Mucosa of stomach (tissue), 1 donor: ENCODE measurements around the gene TRMT61A.

ENCODE experiments used
- H3K27me3 ChIP-seq: one replicate; pipeline ENCODE4 v1.7.0; 2013; ENCODE audit warnings: mild to moderate bottlenecking, low read length; ENCODE audit not compliant: control insufficient read depth, insufficient read depth
- H3K36me3 ChIP-seq: one replicate; pipeline ENCODE4 v1.7.0; 2013; ENCODE audit warnings: low read length; ENCODE audit not compliant: control insufficient read depth, insufficient read depth
- H3K4me1 ChIP-seq: one replicate; pipeline ENCODE4 v1.7.0; 2013; ENCODE audit warnings: mild to moderate bottlenecking, low read length; ENCODE audit not compliant: control insufficient read depth, insufficient read depth
- H3K4me3 ChIP-seq: one replicate; pipeline ENCODE4 v1.7.0; 2013; ENCODE audit warnings: low read length
- H3K9ac ChIP-seq: one replicate; pipeline ENCODE4 v1.7.0; 2013; ENCODE audit warnings: mild to moderate bottlenecking, low read length, moderate library complexity
- H3K9me3 ChIP-seq: one replicate; pipeline ENCODE4 v1.7.0; 2013; ENCODE audit warnings: mild to moderate bottlenecking, low read length, moderate library complexity; ENCODE audit not compliant: control insufficient read depth
- donor health status: Pancreatic carcinoma.

TRMT61A gene

DNA sequence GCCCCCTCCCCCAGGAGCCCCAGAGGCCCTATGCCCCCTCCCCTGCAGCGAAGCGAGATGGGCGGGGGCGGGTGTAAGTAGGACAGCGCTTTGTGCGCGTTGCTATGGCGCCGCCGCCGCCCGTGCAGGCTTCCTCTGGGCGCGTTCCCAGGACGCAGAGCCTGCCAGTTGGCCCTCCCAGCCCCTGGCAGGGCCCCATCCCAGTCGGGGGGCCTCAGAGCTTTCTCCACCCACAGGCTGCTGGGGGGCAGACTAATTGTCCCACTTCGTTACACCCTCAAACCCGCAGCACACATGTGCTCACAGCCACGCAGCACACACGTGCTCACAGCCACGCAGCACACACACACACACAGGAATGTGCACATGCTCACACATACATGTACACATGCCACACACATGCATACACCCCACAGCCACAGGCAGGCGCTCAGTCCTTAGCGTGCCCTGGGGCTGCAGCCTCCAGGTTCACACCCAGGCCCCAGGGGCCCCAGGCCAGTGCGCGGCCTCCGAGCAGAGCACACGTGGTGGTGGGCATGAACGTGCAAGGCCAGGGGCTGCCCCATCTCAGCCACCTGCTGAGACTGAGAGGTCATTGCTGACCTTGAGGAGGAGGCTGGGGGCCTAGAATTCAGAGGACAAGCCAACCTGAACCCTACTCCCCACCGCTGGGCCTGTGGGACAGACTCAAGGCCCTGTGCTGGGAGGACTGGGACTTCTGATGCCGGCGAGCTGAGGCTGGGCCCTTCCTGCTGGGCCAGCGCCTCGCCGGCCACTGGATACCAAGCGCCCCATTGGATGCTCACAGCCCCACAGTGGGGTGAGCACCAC is 15.6 kb downstream of the TRMT61A start:
- Histone ChIP-seq H3K27me3 (peaks cover 4% of the 10 kb centered on the region), H3K9ac (no peak overlapping the region), H3K4me3 (no peak overlapping the region), H3K4me1 (peaks cover 50% of the 10 kb centered on the region), H3K36me3 (no peaks in the 10 kb centered on the region), H3K9me3 (no peaks in the 10 kb centered on the region)

DNA sequence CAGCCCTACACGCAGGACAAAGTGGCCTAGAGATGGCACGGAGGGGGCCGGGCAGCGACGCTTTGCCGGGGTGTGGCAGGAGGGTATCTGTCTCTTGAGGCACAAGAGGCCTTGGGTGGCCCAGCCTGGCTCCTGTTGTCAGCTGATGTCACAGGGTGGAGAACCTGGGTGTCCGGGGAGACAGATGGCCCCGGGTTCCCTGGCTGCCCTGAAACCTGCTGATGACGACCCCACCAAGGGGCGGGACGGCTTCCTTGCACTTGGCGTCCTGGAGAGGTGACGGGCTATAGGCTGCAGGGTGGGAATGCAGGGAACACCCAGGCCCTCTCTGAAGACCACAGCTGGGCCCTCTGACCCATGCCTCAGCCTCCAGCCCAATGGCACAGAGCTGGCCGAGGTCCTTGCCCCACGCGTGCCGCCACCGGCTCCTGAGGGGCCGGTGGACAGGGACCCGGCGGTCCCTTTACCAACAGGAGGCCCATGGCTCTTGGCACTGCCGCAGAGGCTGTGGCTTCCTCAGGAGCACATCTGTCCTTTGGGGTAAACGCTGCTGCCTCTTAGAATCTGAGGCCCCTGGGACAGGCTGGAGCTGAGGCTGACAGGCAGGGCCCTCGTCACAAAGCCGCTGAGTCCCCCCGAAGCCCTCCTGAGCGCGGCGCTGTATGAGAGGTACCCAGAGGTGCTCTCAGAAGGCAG is 16.4 kb downstream of the TRMT61A start:
- peaks cover 52% of the 10 kb centered on the region for H3K4me1 ChIP-seq
- H3K9ac ChIP-seq = no peak overlapping the region

GRCh38 chr14:103545915-103546651 is 17.1 kb downstream of the TRMT61A start:
- peaks cover 52% of the 10 kb centered on the region for H3K4me1 ChIP-seq
- no peak overlapping the region for H3K9ac ChIP-seq
- H3K9me3 ChIP-seq = no peaks in the 10 kb centered on the region
- no peak overlapping the region for H3K4me3 ChIP-seq
- no peaks in the 10 kb centered on the region for H3K36me3 ChIP-seq
- H3K27me3 ChIP-seq = peaks cover 4% of the 10 kb centered on the region

More for the DNA sequence above, 16.4 kb downstream of the TRMT61A start:
- Histone ChIP-seq H3K4me3 (no peak overlapping the region), H3K36me3 (no peaks in the 10 kb centered on the region), H3K27me3 (peaks cover 4% of the 10 kb centered on the region), H3K9me3 (no peaks in the 10 kb centered on the region)

- Histone ChIP-seq H3K27me3 (peaks cover 4% of the 10 kb centered on the region), H3K9me3 (no peaks in the 10 kb centered on the region), H3K4me1 (peaks cover 44% of the 10 kb centered on the region), H3K9ac (no peak overlapping the region), H3K4me3 (no peak overlapping the region), H3K36me3 (no peaks in the 10 kb centered on the region)
These were observed 17.9 kb downstream of the TRMT61A start for GRCh38 chr14:103546652-103547454.

DNA sequence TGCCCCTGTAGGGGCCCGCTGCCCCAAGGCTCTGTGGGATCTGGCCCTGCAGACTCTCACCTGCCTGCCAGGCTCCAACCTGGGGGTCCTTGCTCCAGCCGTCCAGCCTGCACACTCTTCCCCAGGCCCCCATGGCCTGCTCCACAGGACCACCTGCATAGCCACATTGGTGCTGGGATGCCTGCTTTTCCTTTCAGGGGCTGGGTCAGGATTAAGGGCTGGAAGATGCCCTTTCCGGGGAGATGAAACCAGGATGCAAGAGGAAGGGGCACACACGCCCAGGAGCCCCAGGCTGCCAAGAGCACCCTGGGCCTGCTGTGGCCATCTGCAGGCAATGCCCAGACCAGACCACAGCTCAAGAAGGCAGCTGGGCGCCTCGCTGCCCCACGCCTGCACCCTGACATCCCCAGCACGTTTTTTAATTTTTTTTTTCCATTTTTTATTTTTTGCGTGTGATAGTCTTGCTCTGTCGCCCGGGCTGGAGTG is 18.5 kb downstream of the TRMT61A start:
- Histone ChIP-seq H3K4me3 (no peak overlapping the region), H3K36me3 (no peaks in the 10 kb centered on the region), H3K9me3 (no peaks in the 10 kb centered on the region), H3K27me3 (peaks cover 4% of the 10 kb centered on the region), H3K4me1 (peaks cover 38% of the 10 kb centered on the region), H3K9ac (no peak overlapping the region)

- no peaks in the 10 kb centered on the region for H3K36me3 ChIP-seq
- H3K9ac ChIP-seq = no peak overlapping the region
- no peak overlapping the region for H3K4me3 ChIP-seq
- H3K4me1 ChIP-seq = peaks cover 33% of the 10 kb centered on the region
- H3K27me3 ChIP-seq = no peaks in the 10 kb centered on the region
- H3K9me3 ChIP-seq = no peaks in the 10 kb centered on the region
These were observed 19.0 kb downstream of the TRMT61A start for GRCh38 chr14:103547941-103548462.

DNA sequence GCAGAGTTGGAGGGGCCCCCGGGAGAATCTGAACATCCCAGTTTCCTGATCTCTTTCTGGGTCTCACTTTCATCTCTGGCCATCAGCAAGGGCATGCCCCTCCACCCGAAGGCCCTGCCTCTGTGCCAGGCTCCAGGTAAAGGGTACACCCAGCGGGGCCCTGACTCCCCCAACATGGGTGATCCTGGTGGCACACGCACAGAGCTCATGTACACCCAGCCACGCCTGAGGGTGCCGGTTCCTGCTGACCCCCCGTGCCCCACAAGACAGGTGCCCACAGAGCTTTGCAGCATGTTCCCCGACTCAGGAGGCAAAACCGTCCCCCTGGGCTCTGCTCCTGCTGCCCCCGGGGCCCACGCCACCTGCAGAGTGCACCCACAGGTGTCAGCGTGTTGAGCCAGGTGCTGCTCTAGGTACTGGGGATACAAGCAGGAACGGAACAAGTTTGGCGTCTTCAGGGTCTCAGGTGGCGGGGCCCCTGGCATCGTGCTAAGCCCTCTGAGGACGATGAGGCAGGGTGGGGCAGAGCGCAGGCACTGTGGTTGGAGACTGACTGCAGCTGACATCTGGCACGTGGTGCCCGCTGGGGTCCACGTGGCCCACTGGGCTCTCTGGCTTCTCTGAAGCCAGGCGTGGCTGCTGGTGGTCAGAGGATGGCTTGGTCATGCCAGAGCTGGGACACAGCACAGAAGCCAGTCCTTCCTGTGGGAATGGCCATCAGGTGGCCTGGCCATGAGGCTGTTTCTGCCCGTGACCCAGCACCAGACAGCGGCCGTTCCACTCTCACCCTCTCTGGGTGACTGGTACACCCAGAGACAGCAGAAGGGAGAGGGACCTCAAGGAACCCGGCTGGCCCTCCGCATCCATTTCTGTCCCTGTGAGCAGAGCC is 19.7 kb downstream of the TRMT61A start:
- H3K4me3 ChIP-seq = no peak overlapping the region
- no peaks in the 10 kb centered on the region for H3K9me3 ChIP-seq
- peaks cover 26% of the 10 kb centered on the region for H3K4me1 ChIP-seq
- H3K27me3 ChIP-seq = no peaks in the 10 kb centered on the region
- H3K36me3 ChIP-seq = no peaks in the 10 kb centered on the region
- no peak overlapping the region for H3K9ac ChIP-seq

DNA sequence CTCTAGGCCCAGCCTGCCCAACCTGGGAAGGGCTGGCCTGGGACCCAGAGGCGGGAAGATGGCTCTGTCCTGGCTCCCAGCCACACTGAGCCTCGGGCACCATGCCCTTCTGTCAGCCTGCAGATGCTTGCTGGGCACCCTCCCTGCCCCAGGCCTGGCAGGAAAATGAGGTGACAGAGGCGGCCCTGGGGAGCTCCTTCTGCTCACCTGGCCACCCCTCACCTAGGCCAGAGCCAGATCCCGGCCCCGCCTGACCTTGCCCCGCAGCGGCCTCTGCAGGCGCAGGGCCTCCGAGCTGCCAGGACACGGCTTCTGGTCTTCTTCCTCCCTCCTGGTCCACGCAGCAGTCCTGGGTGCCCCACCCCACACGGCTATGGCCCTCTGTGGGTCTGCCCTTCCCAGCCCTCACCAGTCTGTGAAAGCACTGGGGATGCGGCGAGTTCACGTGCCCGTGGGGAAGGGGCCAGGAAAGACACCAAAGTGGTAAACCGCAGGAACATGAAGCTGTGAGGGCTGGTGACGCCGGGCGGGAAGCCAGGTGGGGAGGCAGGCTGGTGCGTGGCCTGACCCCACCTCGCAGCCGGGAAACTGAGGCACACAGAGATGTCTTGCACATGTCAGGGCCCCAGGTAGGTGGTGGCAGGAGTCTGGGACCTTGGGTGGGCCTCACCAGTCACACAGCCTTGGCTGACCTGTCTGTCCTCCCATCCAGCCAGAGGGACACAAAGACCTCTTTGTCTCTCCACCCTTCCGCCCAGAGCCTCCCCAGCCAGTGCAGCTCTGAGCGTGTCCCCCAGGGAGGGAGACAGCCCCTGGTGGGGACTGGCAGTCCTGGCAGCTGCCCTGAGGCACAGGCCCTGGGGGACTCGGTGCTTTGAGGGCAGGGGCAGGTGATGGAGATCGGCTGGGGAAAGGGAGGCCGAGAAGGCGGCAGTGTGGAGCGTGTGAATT is 20.6 kb downstream of the TRMT61A start:
- Histone ChIP-seq H3K9me3 (no peaks in the 10 kb centered on the region), H3K9ac (peak overlapping the region; percentile 9), H3K36me3 (no peaks in the 10 kb centered on the region), H3K27me3 (no peaks in the 10 kb centered on the region), H3K4me3 (no peak overlapping the region), H3K4me1 (peaks cover 22% of the 10 kb centered on the region)

GRCh38 chr14:103550451-103551337 is 21.7 kb downstream of the TRMT61A start:
- Histone ChIP-seq H3K9ac (peak overlapping the region; percentile 9), H3K4me1 (peaks cover 25% of the 10 kb centered on the region), H3K27me3 (no peaks in the 10 kb centered on the region), H3K4me3 (no peak overlapping the region), H3K36me3 (no peaks in the 10 kb centered on the region), H3K9me3 (no peaks in the 10 kb centered on the region)
